H1 (cell line): ENCODE measurements around the gene XPO6. TPM values are rescaled to one million over a fixed set of nuclear protein-coding genes. Genes with fewer than 3 reads are reported as not detected.

Experiments used
- CBX8 ChIP-seq: fragments of 300-800, 300-1000 bp; sonication (generic); IDR thresholded peaks from 2 replicates; pipeline ENCODE4 v1.7.1; 2016; ENCODE audit warnings: low read depth, low read length, borderline replicate concordance
- CEBPB ChIP-seq: IDR thresholded peaks from 2 replicates; pipeline ENCODE4 v1.6.1; 2012; ENCODE audit warnings: low read depth, low read length
- CHD1 ChIP-seq: IDR thresholded peaks from 2 replicates; pipeline ENCODE4 v1.6.1; 2012; ENCODE audit warnings: low read depth, low read length, improper control_type of control experiment
- CTBP2 ChIP-seq: IDR thresholded peaks from 2 replicates; pipeline ENCODE4 v1.7.0; 2011; ENCODE audit warnings: borderline replicate concordance, mild to moderate bottlenecking, moderate library complexity, mixed read lengths, low read length; ENCODE audit not compliant: insufficient read depth, insufficient read length
- HDAC2 ChIP-seq, 2 experiments: fragments of 300-600 bp in 1 of 2; sonication (generic) in 1 of 2; IDR thresholded peaks; 2 replicates each; pipeline ENCODE4 v1.6.1; 2011 to 2012; ENCODE audit warnings: low read depth in 2 of 2, low read length in 2 of 2, mild to moderate bottlenecking in 2 of 2, moderate library complexity in 2 of 2, borderline replicate concordance in 1 of 2, inconsistent platforms in 1 of 2
- KDM5A ChIP-seq: fragments of 200-600 bp; IDR thresholded peaks from 2 replicates; pipeline ENCODE4 v1.7.1; 2012; ENCODE audit warnings: mild to moderate bottlenecking, low read length, inconsistent platforms, mixed read lengths
- POLR2AphosphoS5 ChIP-seq: IDR thresholded peaks from 2 replicates; pipeline ENCODE4 v1.6.1; 2011; ENCODE audit warnings: low read depth, low read length
- SP2 ChIP-seq: IDR thresholded peaks from 2 replicates; pipeline ENCODE4 v1.6.1; 2012; ENCODE audit warnings: mild to moderate bottlenecking, low read length, inconsistent platforms
- ZNF274 ChIP-seq: IDR thresholded peaks from 2 replicates; pipeline ENCODE4 v1.7.0; 2012; ENCODE audit warnings: low read length, borderline replicate concordance; ENCODE audit errors: extremely low read depth
- polyA plus RNA-seq, 7 experiments: library from polyadenylated mRNA; depleted of rRNA in 3 of 7; stranded (reverse) in 5 of 7; unstranded in 2 of 7; fragments of >200 nt in 5 of 7; fragments of 200-250 nt in 2 of 7; gene quantifications; 1 replicate in 5 of 7; 2 replicates in 1 of 7; 4 replicates in 1 of 7; pipeline versions ENCODE4 v1.2.1 to v1.2.3, GENCODE V29; 2011 to 2013; ENCODE audit warnings: missing spikeins in 2 of 7, mixed read lengths in 2 of 7
- total RNA-seq: library from RNA; stranded (reverse); fragmentation: NEBNext Ultra II Directional; extraction: Animal tissue kit (Norgen Biotek cat#: 25700); gene quantifications from 2 replicates; pipeline ENCODE4 v1.2.1, GENCODE V29; 2021
- TF ChIP-seq, protein P1 (sequence below): fragments of 300-600 bp; sonication (generic); IDR thresholded peaks from 2 replicates; pipeline ENCODE4 v1.7.1; 2012; ENCODE audit warnings: low read length, moderate library complexity, mild to moderate bottlenecking, inconsistent platforms; ENCODE audit not compliant: insufficient replicate concordance

Gene XPO6
- total and polyA plus RNA-seq, 2 of the 8 experiments (the other 6 are each of a cell fraction or from before 2014, with no cell fraction given): 152 to 254 TPM

DNA sequence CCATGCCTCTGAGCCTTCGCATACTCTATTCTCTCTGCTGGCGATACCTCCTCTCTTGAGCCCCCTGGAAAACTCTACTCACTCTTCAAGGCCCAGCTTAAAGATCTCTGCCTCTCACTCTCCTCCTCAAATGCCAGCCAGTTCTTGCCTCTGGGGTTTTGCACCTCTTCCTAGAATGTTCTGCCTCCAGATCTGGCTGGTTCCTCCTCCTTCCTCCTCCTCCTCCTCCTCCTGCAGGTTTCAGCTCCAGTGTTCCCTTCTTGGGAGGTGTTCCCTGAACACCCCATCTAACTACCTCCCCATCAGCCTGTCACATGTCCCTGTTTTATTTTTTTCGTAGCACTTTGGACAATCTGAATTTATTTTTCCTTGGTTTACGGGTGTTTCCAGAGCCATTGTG lies 45.5 kb upstream of the XPO6 start (continued):
- TF ChIP-seq, protein P1, sequence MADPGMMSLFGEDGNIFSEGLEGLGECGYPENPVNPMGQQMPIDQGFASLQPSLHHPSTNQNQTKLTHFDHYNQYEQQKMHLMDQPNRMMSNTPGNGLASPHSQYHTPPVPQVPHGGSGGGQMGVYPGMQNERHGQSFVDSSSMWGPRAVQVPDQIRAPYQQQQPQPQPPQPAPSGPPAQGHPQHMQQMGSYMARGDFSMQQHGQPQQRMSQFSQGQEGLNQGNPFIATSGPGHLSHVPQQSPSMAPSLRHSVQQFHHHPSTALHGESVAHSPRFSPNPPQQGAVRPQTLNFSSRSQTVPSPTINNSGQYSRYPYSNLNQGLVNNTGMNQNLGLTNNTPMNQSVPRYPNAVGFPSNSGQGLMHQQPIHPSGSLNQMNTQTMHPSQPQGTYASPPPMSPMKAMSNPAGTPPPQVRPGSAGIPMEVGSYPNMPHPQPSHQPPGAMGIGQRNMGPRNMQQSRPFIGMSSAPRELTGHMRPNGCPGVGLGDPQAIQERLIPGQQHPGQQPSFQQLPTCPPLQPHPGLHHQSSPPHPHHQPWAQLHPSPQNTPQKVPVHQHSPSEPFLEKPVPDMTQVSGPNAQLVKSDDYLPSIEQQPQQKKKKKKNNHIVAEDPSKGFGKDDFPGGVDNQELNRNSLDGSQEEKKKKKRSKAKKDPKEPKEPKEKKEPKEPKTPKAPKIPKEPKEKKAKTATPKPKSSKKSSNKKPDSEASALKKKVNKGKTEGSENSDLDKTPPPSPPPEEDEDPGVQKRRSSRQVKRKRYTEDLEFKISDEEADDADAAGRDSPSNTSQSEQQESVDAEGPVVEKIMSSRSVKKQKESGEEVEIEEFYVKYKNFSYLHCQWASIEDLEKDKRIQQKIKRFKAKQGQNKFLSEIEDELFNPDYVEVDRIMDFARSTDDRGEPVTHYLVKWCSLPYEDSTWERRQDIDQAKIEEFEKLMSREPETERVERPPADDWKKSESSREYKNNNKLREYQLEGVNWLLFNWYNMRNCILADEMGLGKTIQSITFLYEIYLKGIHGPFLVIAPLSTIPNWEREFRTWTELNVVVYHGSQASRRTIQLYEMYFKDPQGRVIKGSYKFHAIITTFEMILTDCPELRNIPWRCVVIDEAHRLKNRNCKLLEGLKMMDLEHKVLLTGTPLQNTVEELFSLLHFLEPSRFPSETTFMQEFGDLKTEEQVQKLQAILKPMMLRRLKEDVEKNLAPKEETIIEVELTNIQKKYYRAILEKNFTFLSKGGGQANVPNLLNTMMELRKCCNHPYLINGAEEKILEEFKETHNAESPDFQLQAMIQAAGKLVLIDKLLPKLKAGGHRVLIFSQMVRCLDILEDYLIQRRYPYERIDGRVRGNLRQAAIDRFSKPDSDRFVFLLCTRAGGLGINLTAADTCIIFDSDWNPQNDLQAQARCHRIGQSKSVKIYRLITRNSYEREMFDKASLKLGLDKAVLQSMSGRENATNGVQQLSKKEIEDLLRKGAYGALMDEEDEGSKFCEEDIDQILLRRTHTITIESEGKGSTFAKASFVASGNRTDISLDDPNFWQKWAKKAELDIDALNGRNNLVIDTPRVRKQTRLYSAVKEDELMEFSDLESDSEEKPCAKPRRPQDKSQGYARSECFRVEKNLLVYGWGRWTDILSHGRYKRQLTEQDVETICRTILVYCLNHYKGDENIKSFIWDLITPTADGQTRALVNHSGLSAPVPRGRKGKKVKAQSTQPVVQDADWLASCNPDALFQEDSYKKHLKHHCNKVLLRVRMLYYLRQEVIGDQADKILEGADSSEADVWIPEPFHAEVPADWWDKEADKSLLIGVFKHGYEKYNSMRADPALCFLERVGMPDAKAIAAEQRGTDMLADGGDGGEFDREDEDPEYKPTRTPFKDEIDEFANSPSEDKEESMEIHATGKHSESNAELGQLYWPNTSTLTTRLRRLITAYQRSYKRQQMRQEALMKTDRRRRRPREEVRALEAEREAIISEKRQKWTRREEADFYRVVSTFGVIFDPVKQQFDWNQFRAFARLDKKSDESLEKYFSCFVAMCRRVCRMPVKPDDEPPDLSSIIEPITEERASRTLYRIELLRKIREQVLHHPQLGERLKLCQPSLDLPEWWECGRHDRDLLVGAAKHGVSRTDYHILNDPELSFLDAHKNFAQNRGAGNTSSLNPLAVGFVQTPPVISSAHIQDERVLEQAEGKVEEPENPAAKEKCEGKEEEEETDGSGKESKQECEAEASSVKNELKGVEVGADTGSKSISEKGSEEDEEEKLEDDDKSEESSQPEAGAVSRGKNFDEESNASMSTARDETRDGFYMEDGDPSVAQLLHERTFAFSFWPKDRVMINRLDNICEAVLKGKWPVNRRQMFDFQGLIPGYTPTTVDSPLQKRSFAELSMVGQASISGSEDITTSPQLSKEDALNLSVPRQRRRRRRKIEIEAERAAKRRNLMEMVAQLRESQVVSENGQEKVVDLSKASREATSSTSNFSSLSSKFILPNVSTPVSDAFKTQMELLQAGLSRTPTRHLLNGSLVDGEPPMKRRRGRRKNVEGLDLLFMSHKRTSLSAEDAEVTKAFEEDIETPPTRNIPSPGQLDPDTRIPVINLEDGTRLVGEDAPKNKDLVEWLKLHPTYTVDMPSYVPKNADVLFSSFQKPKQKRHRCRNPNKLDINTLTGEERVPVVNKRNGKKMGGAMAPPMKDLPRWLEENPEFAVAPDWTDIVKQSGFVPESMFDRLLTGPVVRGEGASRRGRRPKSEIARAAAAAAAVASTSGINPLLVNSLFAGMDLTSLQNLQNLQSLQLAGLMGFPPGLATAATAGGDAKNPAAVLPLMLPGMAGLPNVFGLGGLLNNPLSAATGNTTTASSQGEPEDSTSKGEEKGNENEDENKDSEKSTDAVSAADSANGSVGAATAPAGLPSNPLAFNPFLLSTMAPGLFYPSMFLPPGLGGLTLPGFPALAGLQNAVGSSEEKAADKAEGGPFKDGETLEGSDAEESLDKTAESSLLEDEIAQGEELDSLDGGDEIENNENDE: no peak
- no peak for TF ChIP-seq CTBP2
- no peak for TF ChIP-seq CBX8
- TF ChIP-seq POLR2AphosphoS5: no peak
- TF ChIP-seq CEBPB: no peak
- no peak for TF ChIP-seq CHD1
- TF ChIP-seq HDAC2 (IDR thresholded peaks at IDR 0.05; ENCODE audit: borderline replicate concordance in 1 of 2, low read depth in 2 of 2, low read length in 2 of 2): no peak
- TF ChIP-seq SP2: no peak
- no peak for TF ChIP-seq ZNF274
- no peak for TF ChIP-seq KDM5A
